HG02870 (cell line): ENCODE results near the gene MYOM1.
"Not testable (repeated sequence)": the region's sequence is repeated elsewhere in the genome, so short reads cannot be mapped to it uniquely, and the experiment has no call there.

ENCODE experiments used
- ATAC-seq: cut with Tn5 transposase; IDR thresholded peaks from one replicate; pipeline ENCODE4 v1.9.1; 2021; ENCODE audit warnings: mild to moderate bottlenecking, moderate library complexity; ENCODE audit not compliant: unreplicated experiment

Gene MYOM1

DNA sequence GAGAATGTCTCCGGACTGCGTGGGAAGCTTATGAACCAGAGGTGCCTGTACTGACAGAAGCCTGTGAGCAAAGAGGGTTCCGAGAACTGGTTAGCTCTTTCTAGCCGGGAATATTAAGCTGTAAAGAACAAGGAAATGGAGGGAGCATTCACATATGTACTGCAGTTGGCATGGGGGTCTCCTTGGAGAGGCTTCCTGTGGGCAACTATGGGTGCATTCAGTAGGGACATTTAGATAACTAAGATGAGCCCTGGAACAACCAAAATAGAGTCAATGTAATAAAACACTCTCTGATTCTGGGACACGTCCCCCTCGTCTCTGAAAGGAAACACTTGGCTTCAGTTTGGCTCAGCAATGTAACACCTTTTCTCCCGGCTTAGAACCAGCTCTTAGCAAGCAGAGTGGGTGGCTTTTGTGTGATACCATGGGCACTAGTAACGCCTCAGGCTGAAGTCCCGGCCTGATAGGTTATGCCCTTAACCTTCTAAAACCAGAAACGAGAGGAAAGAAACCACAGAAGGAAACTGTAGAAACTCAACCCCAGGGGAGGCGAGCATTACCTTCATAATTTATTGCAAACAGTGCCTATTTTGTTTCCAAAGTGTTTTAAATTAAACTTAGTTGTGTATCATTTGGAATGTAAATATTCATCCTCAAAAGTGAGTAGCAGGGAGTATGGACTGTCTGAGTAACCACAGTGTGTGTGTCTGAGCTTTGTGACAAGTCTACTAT lies 158.0 kb downstream of the MYOM1 start:
- no peak for ATAC-seq

DNA sequence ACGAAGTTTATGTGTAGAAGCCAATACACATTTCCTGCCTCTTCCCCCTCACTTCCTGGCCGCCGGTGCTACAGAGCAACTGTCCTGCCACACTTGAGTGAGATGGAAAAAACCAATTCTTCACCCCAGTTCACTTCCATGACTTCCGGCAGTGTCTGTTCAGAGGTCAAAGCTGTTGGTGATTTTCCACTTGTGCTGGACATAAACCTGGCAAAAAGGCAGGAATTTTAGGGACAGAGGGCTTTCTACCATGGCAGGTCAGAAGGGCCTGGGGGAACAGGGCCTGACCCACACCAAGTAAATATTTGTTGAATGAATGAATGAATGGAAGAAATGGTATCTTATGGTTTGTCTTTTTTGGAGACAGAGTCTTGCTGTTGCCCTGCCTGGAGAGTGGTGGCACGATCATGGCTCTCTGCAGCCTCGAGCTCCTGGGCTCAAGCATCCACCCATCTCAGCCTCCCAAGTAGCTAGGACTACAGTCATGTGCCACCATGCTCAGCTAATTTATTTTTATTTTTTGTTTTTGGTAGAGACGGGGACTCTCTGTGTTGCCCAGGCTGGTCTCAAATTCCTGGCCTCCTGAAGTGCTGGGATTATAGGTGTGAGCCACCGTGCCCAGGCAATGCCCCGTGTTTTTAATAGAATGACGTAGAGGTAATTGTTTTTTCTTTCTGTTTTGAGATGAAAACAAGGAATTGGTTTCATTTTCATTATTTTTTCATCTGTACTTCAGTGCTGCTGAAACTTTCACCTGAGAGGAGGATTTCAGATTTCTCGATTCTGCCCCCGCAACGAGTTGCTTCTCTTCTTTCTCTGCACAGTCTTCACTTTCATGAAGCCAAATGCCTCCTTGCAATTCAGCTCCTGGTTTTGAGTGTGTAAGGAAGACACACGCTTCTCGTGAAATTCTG lies 158.8 kb downstream of the MYOM1 start:
- peak; percentile 54 for ATAC-seq

DNA sequence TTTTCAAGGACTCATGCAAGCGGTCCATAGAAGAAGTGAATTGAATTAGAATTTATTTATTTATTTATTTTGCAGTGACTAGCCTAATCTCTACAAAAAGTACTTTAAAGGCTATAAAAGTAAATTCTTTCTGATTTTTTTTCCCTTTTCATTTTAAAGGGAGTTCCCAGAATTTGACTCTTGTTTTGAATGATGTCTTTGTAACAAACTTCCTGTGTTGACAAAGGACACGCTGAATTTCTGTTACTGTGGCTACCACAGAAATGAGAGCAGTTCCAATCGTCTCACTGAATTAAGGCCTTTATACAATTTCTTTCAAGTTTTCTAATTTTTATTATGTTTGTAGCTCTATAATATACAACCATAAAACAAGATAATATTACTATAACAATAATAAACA lies 160.5 kb downstream of the MYOM1 start:
- no peak for ATAC-seq

DNA sequence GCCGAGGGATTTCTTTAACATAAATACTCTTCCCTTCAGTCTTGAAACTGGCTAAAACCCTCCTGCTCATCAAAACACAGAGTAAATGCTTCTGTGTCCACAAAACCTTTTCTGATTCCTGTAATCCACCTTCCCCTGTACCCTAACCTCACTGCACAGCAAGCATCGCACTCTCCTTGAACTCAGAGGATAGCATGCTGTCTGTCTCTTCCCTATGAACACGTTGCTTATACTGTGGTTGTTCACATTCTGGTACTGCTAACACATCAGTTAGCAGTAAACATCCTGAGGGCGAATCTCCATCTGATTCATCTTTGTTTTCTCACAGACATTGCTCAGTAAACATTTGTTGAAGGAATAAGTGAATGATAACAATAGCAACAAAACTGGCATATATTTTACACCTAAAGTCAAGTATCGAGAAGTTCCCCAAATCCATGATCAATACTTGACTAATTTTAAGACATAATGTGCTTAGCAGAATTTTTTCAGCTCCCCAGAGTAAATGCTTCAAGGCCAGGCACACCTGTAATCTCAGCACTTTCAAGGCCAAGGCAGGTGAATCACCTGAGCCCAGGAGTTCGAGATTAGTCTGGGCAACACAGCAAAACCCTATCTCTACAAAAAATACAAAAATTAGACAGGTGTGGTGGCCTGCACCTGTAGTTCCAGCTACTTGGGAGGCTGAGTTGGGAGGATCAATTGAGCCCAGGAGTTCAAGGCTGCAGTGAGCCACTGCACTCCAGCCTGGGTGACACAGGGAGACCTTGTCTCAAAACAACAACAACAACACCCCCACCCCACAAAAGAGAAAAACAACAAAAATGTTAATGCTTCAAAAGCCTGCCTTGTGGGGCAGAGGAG lies 161.2 kb downstream of the MYOM1 start:
- ATAC-seq = no peak

DNA sequence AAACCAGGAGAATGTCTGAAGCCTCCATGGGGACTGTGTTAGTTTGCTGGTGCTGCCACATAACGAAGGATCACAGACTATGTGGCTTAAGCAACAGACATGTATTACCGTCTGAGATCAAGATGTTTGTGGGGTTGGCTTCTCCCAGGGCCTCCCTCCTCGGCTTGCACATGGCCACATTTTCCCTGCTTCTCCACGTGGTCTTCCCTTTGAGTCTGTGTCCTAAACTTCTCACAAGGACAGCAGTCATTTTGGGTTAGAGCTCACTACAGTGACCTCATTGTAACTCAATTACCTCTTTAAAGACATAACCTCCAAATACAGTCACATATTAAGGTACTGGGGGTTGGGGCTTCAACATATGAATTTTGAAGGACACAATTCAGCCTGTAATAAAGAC lies 162.2 kb downstream of the MYOM1 start:
- ATAC-seq = no peak

- no peak for ATAC-seq
Observed at GRCh38 chr18:3056311-3056710, 163.5 kb downstream of the MYOM1 start.

DNA sequence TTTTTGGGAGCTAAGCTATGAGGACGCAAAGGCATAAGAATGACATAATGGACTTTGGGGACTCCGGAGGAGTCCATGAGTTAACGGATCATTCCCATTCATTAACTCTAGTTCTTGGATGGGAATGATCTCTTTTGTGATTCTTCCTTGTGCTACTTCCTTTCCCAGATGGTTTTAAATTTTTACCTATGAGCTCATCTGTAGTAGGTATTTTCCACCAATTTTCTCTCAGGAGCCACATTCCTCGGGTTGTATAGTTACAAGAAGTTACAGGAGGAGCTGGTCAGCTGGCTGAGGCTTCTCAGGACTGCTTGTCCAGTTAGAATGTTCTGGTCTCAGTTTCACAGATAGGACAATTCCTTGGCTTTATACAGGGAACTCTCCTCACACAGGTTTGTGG lies 164.0 kb downstream of the MYOM1 start:
- no peak for ATAC-seq

GRCh38 chr18:3055186-3055728 lies 164.5 kb downstream of the MYOM1 start:
- ATAC-seq = no peak

DNA sequence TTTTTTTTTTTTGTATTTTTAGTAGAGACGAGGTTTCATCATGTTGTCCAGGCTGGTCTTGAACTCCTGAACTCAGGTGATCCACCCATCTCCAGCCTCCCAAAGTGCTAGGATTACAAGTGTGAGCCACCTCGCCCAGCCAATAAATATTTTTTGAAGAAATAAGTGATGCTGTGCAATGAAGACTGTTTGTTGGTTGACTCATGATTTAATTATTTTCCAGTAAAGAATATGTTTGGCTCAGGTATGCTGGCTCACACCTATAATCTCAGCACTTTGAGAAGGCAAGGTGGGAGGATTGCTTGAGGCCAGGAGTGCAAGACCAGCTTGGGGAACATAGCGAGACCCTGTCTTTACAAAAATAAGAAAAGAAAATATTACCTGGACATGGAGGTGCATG lies 165.0 kb downstream of the MYOM1 start:
- no peak for ATAC-seq

GRCh38 chr18:3054214-3054613 lies 165.6 kb downstream of the MYOM1 start:
- ATAC-seq = no peak

DNA sequence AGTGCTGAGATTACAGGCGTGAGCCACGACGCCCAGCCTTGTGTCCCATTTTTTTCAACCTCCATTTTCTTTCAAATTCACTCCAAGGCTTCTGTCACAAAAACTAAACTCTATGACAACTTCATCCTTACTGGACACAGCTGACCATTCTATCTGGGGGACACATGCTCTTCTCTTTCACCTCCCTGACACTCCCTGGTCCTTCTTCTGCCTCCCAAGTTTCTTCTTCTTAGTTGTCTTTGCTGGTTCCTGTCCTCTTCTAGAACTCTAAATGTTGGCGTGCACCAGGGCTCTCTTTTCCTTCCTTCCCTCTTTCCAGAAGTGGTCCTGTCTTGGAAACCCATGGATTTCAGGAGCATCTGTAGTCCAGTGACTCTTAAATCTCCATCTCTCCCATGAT lies 166.7 kb downstream of the MYOM1 start:
- ATAC-seq = no peak

GRCh38 chr18:3052411-3052758 lies 167.4 kb downstream of the MYOM1 start:
- no peak for ATAC-seq

GRCh38 chr18:3051718-3052410 lies 167.9 kb downstream of the MYOM1 start:
- no peak for ATAC-seq

GRCh38 chr18:3049897-3050454 lies 169.8 kb downstream of the MYOM1 start:
- ATAC-seq = not testable (repeated sequence)

GRCh38 chr18:3048820-3049349 lies 170.9 kb downstream of the MYOM1 start:
- ATAC-seq = no peak

- no peak for ATAC-seq
Observed at GRCh38 chr18:3048121-3048520, 171.6 kb downstream of the MYOM1 start.

GRCh38 chr18:3046216-3046808 lies 173.5 kb downstream of the MYOM1 start:
- ATAC-seq = peak; percentile 97

GRCh38 chr18:3044931-3045698 lies 174.7 kb downstream of the MYOM1 start:
- no peak for ATAC-seq

DNA sequence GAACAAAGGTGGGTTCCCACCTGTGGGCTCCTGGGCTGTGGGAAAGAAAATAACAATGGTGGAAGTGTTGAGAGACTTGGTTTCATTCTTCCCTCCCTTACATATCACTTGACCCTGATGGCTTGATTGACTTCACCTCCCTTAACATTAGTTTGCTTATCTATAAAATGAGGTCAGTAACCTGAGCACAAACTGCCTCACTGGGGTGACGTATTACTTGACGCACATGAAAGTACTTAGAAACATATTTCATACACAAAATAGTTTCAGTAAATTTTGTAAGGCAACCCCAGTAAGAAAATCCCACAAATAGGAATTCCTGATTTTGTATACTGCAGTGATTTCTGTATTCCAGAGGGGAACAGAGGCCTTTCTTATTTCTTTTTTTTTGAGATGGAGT lies 177.4 kb downstream of the MYOM1 start:
- no peak for ATAC-seq
